GM18511 (cell line): ENCODE results near the gene PHLPP1.

Experiments
- ATAC-seq: cut with Tn5 transposase; IDR thresholded peaks from one replicate; pipeline ENCODE4 v1.9.1; 2021; ENCODE audit warnings: mild to moderate bottlenecking, moderate library complexity; ENCODE audit not compliant: unreplicated experiment

PHLPP1 gene

DNA sequence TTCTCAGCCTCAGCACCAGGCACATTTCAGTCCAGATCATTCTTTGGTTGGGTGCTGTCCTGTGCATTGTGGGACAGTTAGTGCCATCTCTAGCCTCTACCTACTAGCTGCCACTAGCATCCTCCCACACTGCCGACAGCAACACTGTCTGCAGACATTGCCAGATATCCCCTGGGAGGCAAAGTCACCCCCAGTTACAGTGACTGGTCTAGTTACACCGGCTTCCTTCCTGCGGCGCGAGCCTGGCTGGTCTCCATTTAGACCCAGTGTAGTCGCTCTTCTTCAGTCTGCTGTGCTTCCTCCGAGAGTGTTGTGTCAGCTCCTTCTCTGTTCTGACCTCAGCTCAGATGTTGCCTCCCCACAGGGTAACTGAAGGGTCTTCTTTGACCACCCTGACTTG, 283.1 kb downstream of the PHLPP1 start:
- peak; percentile 63 for ATAC-seq

DNA sequence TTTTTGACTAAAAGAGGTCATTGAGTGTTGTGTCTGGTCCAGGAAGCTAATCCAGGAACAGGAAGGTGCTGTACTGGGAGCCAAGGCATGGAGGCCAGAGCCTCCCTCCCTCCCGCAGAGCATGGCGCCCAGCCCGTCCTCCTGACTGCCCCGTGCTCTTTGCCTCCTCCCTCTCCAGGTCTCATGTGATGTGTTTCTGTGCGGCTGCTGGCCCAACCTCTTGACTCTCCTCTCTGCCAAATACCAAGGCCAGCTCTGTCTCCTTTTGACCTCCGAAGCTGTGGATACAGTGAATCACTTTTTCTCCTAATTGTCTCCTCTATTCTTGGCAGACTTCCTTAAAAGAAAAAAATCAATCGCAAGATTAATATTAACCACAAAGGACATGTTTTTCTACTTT, 284.1 kb downstream of the PHLPP1 start:
- no peak for ATAC-seq

DNA sequence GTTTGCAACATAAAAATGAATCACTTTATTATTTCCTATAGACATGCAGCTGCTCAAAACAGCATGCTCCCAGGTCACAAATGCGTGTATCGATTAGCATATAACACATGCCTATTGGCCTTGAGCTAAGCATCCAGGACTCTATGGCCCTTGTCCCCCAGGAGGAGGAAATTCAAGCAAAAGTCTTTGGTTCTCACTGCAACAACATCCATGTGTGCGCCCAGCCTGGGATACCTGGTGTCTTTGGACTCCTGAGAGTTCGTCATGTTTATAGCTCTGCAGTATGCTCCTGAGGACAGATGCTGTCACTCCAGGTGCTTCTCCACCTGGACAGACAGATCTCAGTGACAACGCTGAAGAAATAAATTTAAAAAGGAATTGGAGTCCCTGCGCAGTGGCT, 284.6 kb downstream of the PHLPP1 start:
- ATAC-seq, result no peak

DNA sequence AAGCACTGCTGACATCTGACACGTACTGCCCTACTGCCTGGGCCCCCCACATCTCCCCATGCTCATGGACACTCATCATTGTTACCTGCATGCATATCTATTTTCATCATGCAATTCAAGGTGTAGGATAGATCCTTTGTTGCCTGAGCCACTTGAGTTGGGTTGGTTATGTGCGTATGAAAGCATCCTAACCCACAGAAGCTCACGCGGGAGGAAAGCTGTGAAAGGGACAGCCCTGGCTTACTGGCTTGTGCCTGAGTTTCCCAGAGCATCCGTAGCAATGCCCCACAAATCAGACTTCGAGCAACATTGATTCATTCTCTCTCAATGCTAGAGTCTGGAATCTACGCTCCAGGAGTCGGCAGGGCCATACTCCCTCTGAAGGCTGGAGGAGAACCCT, 285.5 kb downstream of the PHLPP1 start:
- no peak for ATAC-seq

DNA sequence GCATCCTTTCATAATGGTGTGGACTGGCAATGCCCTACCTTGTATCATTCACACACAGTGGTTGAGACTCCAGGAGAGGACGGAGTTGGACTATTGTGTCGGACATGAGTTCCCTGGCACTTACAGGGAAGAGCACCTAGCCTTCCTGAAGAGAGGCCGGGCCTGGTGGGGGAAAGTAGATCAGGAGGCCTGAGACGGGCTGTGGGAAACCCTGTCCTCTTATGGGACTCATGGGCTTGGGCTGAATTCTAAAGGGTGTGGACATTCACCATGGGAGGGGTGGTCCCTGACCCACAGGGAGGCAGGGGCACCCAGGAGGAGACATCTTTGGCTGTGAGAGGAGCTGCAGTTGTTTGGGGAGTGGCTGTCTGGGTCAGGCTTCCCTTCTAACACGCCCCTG, 286.5 kb downstream of the PHLPP1 start:
- no peak for ATAC-seq

DNA sequence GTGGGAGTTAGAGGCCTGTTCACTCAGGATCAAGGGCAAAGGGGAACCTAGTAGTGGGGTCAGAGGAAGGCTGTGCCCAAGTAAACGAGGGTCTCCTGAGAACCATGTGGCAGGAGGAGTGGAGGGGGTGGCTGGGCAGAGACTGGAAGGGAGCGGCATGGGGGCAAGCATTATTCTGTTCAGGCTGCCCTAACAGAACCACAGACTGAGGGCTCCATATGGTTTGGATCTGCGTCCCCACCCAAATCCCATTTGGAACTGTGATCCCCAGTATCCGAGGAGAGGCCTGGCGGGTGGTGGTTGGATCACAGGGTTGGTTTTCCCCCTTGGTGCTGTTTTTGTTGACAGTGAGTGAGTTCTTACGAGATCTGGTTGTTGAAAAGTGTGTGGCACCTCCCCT, 287.0 kb downstream of the PHLPP1 start:
- ATAC-seq, result no peak

DNA sequence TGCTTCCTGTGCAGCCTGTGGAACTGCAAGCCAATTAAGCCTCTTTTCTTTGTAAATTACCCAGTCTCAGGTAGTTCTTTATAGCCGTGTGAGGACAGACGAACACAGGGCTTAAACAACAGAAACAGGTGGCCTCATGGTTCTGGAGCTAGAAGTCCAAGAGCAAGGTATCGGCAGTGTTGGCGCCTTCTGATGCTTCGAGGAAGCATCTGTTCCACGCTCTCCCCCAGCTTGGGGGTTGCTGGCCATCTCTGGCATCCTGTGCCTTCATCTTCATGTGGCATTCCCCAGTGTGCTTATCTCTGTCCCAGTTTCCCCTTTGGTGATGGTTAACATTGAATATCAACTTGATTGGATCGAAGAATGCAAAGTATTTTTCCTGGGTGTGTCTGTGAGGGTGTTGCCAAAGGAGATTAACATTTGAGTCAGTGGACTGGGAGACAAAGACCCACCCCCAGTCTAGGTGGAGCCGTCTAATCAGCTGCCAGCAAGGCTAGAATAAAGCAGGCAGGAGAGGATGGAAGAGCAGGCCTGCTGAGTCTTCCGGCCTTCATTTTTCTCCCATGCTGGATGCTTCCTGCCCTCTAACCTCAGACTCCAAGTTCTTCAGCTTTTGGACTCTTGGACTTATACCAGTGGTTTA, 287.6 kb downstream of the PHLPP1 start:
- ATAC-seq, result no peak

DNA sequence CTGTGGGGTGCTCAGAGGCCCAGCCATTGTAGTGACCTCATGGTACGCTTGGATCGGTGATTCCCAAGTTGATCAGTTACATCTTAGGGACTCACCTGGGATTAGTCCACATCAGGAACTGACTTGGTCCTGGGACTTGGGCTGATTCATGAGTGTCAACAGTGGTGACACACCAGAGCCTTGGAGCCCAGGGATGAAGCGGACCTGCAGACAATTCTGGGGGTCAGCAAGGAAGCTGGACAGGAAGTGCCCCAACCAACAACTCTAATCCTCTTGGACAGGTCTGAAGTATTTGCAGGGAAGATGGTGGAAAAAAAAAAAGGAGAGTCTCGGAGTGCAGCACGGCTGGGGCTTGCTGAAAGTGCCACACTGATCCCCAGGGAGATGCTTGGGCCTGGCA, 288.6 kb downstream of the PHLPP1 start:
- ATAC-seq, result no peak

DNA sequence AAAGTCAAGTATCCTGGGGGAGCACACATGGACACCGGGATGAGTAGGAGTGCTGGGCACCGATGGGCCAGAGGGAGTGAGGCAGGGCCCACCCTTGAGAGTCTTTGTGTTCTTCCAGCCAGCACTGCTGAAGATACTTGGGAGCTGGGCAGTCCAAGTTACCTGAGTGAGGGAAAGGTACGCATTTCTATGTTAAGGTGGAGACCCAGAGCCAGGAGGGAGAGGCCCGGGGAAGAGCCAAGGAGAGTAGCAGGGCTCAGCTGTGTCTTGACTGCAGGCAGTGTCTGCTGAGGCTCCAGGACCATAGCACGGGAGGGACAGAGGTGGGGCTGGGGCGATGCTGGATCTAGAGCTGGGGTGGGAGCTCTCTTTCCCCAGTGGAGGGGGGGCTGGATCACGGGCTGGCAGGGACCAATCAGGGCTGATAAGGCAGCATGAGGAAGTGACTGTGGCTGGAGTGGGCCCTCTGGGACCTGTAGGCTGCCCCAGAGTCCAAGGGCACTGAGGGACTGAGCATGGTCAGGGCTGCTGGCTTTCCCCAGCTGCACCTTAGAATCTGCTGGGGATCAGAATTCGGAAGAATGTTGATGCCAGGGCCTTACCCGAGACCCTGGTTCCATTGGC, 289.2 kb downstream of the PHLPP1 start:
- no peak for ATAC-seq

DNA sequence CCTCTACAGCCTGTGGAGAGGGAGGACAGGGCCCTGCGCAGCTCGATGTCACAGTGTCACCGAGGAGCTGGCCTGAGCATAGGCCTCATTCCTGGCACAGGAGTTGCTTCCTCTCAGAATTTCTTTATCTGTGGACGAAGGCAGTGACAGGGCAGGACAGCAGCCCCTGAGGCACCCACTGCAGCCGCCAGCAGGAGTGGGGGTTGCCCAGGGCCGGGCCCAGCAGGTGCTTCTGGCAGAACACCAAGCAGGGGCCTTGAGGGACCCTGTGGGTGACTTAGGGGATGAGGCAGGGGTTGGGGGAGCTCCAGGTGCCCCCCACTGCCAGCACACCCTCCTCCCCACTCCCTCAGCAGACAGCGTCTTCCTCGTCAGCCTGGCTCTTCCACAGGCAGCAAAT, 290.0 kb downstream of the PHLPP1 start:
- no peak for ATAC-seq

DNA sequence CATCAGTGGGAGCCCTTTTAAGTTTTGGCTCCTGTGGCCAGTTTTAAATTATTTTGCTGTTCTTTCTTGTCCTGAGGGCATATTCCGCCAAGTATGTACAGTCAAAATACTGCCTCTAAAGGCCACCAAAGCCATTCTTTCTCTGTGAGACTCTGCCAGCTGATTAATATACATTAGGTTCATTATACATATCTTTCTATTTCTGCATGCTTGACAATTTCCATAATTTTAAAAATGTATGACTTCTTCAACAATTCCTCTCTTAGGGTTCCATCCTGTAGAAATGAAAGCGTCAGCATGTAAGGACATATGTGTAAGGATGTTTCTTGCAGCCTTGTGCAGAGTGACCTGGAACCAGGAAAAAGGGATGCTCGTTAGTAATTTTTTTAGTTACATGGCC, 291.9 kb downstream of the PHLPP1 start:
- ATAC-seq, result no peak

DNA sequence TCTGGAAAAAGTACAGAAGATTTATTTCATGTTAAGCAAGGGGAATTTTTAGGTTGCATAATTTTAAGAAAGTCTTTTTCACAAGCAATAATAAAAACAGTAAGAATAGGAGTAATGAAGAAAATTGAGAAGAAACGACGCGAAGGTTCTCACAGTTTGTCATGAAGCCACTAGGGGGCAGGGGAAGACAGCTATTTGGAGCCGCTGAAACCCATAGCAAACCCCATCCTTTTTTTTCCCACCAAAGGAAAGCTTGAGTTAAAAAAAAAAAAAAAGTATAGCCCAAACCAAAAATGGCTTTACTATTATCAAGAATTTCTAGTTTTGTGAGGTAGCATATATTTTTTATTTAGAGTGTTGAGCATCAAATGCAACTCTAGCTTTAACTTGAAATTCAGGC, 300.9 kb downstream of the PHLPP1 start:
- no peak for ATAC-seq

DNA sequence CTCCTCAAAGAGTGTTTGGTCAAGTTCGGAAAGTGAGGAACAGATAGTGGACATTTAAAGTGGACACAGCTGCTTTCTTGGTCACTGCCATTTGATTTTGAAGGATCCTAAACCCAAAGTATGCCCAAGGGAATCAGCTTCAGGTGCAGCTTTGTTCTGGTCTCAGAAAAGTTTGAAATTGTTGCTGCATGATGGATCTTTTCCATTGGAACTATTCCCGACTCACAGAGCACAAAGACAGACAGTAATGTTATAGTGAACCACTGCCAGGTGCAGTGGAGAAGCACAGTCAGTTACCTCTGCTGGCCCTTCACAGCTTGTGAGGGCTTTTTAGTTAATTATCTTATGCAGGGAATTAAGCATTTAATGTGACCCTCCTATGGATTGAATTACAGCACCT, 301.7 kb downstream of the PHLPP1 start:
- no peak for ATAC-seq

DNA sequence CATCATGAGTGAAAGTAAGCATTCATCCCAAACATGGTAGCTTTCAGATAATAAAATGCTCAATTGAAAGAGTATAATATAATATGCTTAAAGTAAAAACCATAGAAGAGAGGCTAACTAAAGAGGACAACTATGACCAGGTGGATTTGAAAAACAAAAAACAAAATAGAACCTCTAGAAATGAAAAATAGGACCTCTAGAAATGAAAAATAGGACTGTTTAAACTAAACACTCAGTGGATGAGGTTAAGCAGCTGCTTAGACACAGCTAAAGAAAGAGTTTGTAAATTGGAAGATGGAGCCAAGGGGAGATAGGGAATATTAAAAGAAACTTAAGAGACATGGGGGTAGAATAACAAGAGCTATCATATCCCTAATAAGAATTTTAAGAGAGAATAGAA, 302.6 kb downstream of the PHLPP1 start:
- ATAC-seq, result no peak

DNA sequence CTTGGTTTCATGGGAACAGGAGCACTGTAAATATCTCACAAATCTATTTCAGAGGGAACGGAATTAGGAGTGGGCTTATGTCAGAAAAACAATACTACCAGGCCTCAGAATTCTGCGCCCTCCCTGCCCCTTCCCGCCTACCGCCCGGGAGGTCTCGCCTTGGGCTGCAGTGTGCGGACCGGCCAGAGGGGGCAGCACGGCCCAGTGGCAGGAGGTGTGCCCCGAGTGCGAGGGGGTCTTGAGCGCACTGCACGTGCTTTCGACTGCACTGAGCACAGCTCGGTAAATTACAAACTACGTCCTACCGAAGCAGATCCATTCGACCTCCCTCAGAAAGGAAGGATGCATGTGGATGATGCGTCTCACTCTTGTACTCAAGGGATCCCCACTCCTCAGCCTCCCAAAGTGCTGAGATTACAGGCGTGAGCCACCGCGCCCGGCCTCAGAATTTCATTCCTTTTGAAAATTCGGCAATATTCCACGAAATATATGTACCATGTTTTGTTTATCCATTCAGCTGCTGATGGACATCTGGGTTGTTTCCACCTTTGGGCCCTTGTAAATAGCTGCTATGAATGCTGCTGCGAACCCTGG, 307.2 kb downstream of the PHLPP1 start:
- no peak for ATAC-seq

DNA sequence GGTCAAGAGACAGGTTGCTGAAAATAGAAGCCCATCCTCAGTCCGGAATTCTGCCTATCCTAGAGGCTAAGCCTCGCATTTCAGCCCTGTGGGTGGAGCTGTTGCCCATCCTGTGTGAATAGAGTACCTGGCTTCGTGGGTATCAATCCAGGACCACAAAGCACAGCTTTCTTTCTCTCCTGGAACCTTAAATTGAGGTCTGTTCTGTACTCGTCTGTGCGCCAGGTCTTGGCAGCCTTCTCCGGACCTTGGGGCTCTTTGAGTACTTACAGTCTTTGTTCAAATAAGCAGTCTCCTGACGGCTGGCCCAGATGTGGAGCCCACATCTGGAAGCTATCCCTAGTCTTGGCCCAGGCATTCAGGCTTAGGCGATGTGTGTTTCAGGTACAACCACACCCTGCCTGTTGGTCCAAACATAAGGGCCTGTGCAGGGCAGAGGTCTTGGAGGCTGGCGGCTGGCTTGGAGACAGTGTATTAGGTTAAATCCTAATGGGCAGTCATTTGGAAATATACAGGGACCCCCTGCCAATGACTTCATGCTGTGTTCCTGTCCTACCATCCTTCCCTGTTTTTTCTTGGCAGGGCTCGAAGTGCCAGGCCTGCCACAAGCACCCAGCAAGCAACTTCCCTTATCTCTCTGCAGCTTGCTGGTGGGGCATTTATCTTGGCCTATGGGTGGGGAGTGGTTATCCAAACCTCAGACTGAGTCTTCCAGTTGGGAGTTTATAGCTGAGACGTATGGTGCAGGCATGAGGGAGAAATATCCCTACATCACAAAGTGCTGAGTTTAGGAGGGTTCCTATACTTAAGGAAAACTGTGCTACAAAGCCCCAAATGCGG, 310.1 kb downstream of the PHLPP1 start:
- ATAC-seq, result no peak

DNA sequence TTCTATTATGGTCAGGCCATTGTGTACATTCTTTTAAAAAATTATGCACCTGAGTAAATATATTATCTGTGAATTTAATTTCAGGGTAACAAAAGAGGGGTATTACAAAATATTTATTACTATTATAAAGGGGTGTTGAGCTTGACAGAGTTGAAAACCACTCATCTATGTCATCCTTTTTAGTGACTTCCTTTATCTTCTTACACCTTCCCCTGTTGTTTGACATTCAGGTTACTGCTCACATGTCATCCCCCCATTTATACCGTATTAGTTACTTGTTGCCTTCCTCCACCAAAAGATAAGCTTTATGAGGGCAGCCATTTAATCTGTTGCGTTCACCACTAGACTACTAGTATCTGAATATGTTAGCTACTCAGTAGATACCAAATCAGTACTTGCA, 313.0 kb downstream of the PHLPP1 start:
- ATAC-seq, result no peak
